Breast epithelium (tissue), 4 donors: ENCODE data around the gene PRKACA. TPM values are rescaled to one million over a fixed set of nuclear protein-coding genes. Genes with fewer than 3 reads are reported as not detected.

ENCODE experiments used
- DNase-seq, 2 donors: peaks; one replicate each; pipeline ENCODE4 v3.0.0-alpha.2; 2019; ENCODE audit warnings: low spot score in 2 of 2
- H3K27ac ChIP-seq, 2 donors: fragments of 200-600 bp; sonication (generic) in 1 of 2; one replicate each; pipeline ENCODE4 v1.5.1; 2016 to 2019; ENCODE audit warnings: mild to moderate bottlenecking in 1 of 2
- H3K27me3 ChIP-seq, 2 donors: fragments of 200-600 bp; sonication (generic) in 1 of 2; one replicate each; pipeline versions ENCODE4 v1.5.1 to v1.6.0; 2017 to 2019; ENCODE audit warnings: control low read depth in 1 of 2, mild to moderate bottlenecking in 1 of 2
- H3K36me3 ChIP-seq: fragments of 200-600 bp; one replicate; pipeline ENCODE4 v1.5.1; 2019
- H3K4me1 ChIP-seq, 2 donors: fragments of 200-600 bp; sonication (generic); one replicate each; pipeline ENCODE4 v1.5.1; 2016 to 2019; ENCODE audit warnings: control low read depth in 1 of 2
- H3K4me3 ChIP-seq, 3 donors: fragments of 200-600 bp; sonication (generic); 1 replicate in 2 of 3; 2 replicates in 1 of 3; pipeline ENCODE4 v1.5.1; 2016 to 2019; ENCODE audit warnings: mild to moderate bottlenecking in 3 of 3, moderate library complexity in 2 of 3
- H3K9me3 ChIP-seq, 2 donors: fragments of 200-600 bp; sonication (generic) in 1 of 2; one replicate each; pipeline ENCODE4 v1.5.1; 2016 to 2019; ENCODE audit warnings: control low read depth in 1 of 2
- CTCF ChIP-seq, 3 donors: fragments of 450-650 bp; IDR thresholded peaks; one replicate each; pipeline ENCODE4 v1.5.1; 2016 to 2017; ENCODE audit warnings: antibody characterized with exemption in 3 of 3, mild to moderate bottlenecking in 3 of 3, moderate library complexity in 3 of 3
- POLR2A ChIP-seq: fragments of 450-650 bp; IDR thresholded peaks from one replicate; pipeline ENCODE4 v1.6.1; 2016; ENCODE audit warnings: antibody characterized with exemption, mild to moderate bottlenecking, moderate library complexity
- POLR2AphosphoS5 ChIP-seq, 3 donors: sonication (generic); formaldehyde crosslinking; IDR thresholded peaks; one replicate each; pipeline ENCODE4 v1.6.1; 2017; ENCODE audit warnings: antibody characterized with exemption in 3 of 3
- intact Hi-C: fragments of 100-400 bp; cut with DNase I; formaldehyde crosslinking; loops from one replicate; pipeline ENCODE4 v1.15.1; 2023; ENCODE audit warnings: low total_unique reads
- total RNA-seq, 3 donors: library from RNA; depleted of rRNA; stranded (reverse); fragments of >200 nt; gene quantifications; one replicate each; pipeline ENCODE4 v1.1.0, GENCODE V29; 2016

The PRKACA gene
- total RNA-seq, 3 donors from 2014 or later, result 27.2 to 44.8 (median 35.4) TPM

- TF ChIP-seq POLR2AphosphoS5 (IDR thresholded peaks at IDR 0.05) (no peak), CTCF (IDR thresholded peaks at IDR 0.05) (no peak), POLR2A (no peak)
- H3K4me3 ChIP-seq, result no peak overlapping the region
- H3K27ac ChIP-seq, result peak overlapping the region; percentile 98 to 100
- peaks cover 13 to 21% of the 10 kb centered on the region in 2 donors for H3K4me1 ChIP-seq
- no peaks in the 10 kb centered on the region for H3K27me3 ChIP-seq
- intact Hi-C loops, result loop anchor here (1.0 kb wide), 1 partner anchor 49 kb away; no protein-coding TSS in a partner anchor
- H3K36me3 ChIP-seq, result no peaks in the 10 kb centered on the region
- no peaks in the 10 kb centered on the region for H3K9me3 ChIP-seq
- no peak for DNase-seq
Measured at GRCh38 chr19:14119644-14120496, 2.3 kb upstream of the PRKACA start.

- intact Hi-C loops, result no loop called here
- Histone ChIP-seq H3K27me3 (no peaks in the 10 kb centered on the region), H3K4me1 (peaks cover 13 to 21% of the 10 kb centered on the region in 2 donors)
Measured at GRCh38 chr19:14119146-14119545, 1.6 kb upstream of the PRKACA start.

GRCh38 chr19:14118165-14119051 is 846 bp upstream of the PRKACA start:
- Histone ChIP-seq H3K27ac (peak overlapping the region; percentile 98 to 100), H3K4me1 (peaks cover 14 to 26% of the 10 kb centered on the region in 2 donors), H3K9me3 (no peaks in the 10 kb centered on the region), H3K36me3 (no peaks in the 10 kb centered on the region), H3K27me3 (no peaks in the 10 kb centered on the region), H3K4me3 (peak overlapping the region; percentile 94 to 99 (median 95))
- intact Hi-C loops, result no loop called here
- DNase-seq, result peak; percentile 72 to 90
- TF ChIP-seq POLR2A (peak; percentile 68), POLR2AphosphoS5 (IDR thresholded peaks at IDR 0.05) (peak; percentile 79 to 96 (median 84)), CTCF (IDR thresholded peaks at IDR 0.05) (peak in 1 of 3 donors; percentile 22)

More at GRCh38 chr19:14119146-14119545, 1.6 kb upstream of the PRKACA start:
- H3K4me3 ChIP-seq, result peak overlapping the region; percentile 94 to 99 (median 95)
- no peaks in the 10 kb centered on the region for H3K36me3 ChIP-seq
- TF ChIP-seq POLR2AphosphoS5 (IDR thresholded peaks at IDR 0.05), result no peak
- TF ChIP-seq POLR2A, result no peak
- TF ChIP-seq CTCF (IDR thresholded peaks at IDR 0.05), result no peak
- no peaks in the 10 kb centered on the region for H3K9me3 ChIP-seq
- peak overlapping the region; percentile 98 to 100 for H3K27ac ChIP-seq
- DNase-seq, result no peak

- no peak for DNase-seq
- intact Hi-C loops, result no loop called here
- Histone ChIP-seq H3K36me3 (no peaks in the 10 kb centered on the region), H3K27ac (peak overlapping the region; percentile 98 to 100), H3K4me1 (peaks cover 27 to 30% of the 10 kb centered on the region in 2 donors), H3K4me3 (peak overlapping the region; percentile 94 to 99 (median 95)), H3K9me3 (no peaks in the 10 kb centered on the region), H3K27me3 (no peaks in the 10 kb centered on the region)
- TF ChIP-seq CTCF (IDR thresholded peaks at IDR 0.05) (peak in 1 of 3 donors; percentile 9), POLR2AphosphoS5 (IDR thresholded peaks at IDR 0.05) (no peak), POLR2A (no peak)
Measured at GRCh38 chr19:14116918-14117578, 514 bp downstream of the PRKACA start.
